Anterior cingulate cortex (tissue), 58 donors: Measurements from ENCODE around the gene BRSK2.
A peak's percentile ranks its signal among the peaks of the same experiment; 100 is the strongest.

Experiments used
- DNase-seq, 58 donors: peaks; one replicate each; lab custom pipeline; 2025; lab: John Stamatoyannopoulos, UW

The BRSK2 gene

DNA sequence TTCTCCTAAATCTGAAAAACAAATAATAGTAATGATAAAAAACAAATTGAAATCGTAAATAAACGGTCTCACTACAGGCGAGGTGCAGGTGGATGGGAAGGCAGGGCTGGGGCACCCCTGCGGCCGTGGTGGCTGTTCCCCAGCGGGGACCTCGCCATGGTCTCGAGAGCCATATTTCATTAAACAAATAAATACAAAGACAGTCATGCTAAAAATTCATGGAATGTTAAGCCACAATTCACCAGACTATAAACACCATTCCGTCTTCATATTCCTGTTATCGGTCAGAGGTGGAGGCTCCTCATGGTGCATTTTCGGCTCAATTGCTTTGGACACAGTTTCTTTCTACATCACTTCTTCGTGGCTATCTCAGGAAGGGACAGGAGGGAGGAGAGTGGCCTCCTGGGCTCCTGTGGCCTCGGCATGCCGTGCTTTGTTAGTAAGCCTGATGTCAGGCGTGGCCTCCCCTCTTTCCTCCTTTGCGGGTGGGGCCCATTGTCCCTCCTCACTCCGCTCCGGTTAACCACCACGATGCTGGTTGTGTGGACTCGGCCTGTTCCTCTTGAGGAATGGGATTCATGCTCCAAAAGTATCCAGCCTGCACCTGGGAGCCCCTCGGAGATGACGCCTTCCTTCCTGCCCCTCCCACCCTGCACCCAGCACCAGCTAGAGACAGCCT is 16.1 kb upstream of the BRSK2 start:
- no peak for DNase-seq

- DNase-seq = no peak
These were observed 14.4 kb upstream of the BRSK2 start for GRCh38 chr11:1375161-1375954.

DNA sequence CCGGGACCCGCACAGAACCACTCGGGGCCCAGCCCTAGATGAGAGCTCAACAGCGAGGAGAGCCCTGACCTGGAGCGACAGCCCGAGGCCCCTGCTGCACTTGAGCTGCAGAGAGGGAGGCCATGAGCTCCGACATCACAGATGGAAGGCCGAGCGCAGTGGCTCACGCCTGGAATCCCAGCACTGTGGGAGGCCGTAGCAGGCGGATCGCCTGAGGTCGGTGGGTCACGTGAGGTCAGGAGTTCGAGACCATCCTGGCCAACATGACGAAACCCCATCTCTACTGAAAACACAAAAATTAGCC is 13.8 kb upstream of the BRSK2 start:
- DNase-seq = no peak

- no peak for DNase-seq
These were observed 12.4 kb upstream of the BRSK2 start for GRCh38 chr11:1377231-1377780.

- no peak for DNase-seq
These were observed 7.8 kb upstream of the BRSK2 start for GRCh38 chr11:1381793-1382425.

DNA sequence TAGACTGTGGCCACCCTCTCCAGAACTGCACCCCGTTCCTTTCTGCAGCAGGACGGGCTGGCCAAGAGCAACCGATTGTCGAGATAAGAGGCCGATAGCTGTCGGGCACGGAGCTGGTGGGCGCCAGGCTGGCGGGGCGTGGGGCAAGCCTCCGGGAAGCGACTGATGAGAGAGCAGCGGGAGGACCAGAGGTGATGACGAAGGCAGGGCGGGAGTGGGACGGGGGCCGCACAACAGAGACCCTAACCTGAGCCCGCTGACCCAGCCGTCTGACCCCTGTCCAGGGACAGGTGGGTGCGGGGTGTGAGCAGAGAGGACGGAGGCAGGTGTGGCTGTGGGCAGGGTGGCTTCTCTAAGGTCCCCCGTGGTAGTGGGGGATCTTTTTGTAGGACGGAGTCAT is 7.3 kb upstream of the BRSK2 start:
- DNase-seq = no peak

- DNase-seq = peak in 51 of 58 donors; percentile 46 to 83 (median 67)
These were observed 6.7 kb upstream of the BRSK2 start for GRCh38 chr11:1382831-1383607.

DNA sequence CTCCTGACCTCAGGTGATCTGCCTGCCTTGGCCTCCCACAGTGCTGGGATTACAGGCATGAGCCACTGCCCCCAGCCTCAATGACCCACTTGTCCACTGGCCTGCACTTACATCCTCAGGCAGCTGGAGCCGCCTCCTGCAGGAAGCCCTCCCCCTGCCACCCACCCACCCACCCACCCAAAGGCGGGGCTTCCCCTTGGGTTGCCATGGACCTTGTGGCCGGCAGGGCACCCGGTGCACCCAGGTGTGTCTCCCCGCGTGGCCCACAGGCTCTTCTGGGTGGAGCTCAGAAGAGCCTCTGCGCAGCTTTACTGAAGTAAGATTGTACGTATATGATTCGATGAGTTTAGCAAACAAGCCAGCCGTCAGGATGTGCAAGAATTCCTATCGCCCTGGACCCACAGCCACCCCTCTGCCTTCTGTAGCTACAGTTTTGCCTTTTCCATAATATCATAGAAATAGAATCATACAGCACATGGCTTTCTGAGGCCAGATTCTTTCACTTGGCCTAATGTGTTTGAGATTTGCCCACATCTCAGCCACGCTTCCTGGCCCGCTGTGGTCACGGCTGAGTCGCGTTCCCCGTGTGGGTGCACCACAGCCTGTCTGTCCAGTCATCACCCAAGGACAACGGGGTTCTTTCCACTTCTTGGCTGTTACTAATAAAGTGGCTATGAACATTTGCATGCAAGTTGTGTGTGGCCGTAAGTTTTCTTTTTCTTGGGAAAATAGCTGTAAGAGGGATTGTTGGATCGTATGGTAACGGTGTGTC is 5.3 kb upstream of the BRSK2 start:
- no peak for DNase-seq

GRCh38 chr11:1387521-1387920 is 2.2 kb upstream of the BRSK2 start:
- no peak for DNase-seq

DNA sequence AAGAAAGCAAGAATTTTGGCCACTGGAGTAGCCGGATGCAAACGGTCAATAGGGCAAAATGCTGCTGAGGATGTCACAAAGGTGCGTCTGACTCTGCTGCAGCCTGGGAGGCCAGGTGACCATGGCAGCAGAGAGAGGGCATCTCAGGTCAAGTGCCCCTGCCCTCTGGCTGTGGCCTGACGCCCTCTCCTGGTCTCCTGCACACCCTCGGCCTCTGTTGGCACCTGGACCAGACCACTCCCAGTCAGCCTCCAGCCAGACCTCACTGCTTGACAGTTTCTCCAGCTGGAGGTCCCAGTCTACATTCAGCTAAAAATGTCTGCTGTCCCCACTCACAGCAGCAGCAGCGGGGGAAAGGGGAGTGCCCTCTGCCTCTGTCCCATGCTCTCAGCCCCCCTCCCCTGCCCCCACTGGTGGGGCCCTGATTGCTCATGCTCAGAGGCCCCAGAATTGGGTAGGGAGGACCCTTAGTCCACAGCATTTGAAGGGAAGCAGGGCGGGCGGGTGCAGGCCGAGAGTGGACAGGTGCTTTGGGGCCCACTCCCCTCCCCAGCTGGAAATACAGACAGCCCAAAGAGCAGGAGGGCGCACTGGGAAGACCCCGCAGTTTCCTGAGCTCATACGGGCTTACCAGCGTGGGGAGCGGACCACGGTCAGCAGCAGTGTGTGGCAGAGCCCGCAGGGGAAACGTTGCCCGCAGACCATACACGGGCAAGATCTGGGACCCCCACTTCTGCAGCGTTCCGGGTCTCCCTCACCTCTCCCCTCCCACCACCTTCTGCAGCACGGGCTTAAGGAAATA is 1.6 kb upstream of the BRSK2 start:
- DNase-seq = no peak

DNA sequence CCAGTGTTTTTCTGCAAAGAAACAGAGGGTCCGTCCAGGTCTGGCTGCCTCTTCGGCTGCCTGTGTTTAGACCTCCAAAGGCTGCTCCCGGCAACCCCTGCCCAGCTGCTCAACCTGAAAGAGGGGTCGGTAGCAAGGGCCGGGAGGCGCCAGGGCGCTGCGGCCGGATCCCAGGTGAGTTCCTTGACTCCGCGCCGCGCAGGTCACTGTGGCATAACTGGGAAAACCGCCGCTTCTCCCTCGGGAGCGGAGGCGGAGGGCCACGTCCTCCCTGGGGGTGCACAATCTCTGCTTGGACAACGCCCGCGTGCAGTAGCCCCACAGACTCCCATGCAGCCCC is 1.0 kb upstream of the BRSK2 start:
- peak in 1 of 58 donors; percentile 29 for DNase-seq

GRCh38 chr11:1389103-1389931 is 417 bp upstream of the BRSK2 start:
- peak; percentile 69 to 98 (median 95) for DNase-seq

DNA sequence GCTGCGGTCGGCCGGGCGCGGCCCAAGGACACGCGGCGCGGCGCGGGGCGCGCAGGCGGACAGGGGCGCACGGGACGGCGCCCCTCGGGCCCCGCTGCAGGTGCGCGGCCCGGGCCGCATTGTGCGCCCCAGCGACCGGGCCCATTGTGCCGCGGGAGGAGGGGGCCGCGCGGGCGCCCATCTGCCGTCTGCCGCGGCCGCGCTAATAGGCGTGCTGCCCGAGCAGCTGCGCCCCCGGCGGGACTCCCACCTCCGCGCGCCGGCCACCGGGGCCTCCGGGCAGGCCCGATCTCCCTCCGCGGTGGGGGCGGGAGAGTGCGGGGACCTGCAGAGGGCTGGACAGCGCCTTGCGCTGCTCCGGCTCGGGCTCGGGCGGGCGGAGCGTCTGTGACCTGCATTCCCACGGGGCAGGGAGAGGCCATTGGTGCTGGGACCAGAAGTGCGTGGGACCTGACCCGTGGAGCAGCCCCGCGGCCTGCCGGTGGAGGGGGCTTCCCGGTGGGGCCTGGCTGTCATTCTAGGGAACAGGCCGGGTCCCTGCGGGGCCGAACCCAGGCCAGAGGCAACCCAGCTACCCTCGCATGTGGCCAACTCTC is 933 bp downstream of the BRSK2 start:
- peak in 30 of 58 donors; percentile 29 to 77 (median 58) for DNase-seq

GRCh38 chr11:1391165-1392075 is 1.7 kb downstream of the BRSK2 start:
- DNase-seq = peak in 46 of 58 donors; percentile 25 to 83 (median 66)

DNA sequence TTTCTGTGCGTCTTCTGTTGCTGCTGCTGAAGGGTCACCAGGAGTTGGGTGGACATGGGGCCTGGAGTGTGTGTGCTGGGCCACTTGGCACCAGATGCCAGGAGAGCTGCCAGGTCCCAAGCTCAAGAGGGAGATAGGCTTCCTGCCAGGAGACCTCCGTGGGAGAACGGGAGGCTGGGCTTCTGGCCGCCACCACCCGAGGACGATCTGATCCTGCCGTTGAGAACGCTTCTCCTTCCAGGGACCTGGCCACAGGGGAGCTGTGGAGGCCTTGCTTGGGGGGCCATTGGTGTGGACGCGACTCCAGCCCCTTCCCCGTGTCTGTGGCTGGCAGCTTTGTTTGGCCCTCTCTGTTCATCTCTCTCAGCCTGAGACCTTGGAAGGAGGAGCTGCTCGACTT is 2.4 kb downstream of the BRSK2 start:
- DNase-seq = no peak

DNA sequence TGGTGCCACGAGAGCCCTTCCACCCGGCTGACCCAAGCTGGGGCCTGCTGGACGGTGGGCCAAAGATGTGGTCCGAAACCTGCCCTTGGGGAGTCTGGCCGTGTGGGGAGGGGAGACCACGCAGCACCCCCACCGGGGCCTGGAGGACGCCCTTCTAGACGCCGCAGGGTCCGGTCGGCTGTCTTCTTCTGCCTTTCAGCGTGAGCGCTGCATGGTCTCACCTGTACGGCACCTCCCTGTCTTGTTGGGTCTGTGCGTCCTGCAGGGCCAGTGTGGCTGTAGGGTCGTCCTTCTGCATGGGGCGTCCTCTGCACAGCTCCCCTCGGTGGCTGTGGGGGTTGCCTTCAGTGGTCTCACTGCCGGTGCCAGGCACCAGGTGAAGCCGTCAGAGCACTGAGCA is 2.8 kb downstream of the BRSK2 start:
- DNase-seq = no peak
